Measurements from ENCODE around the gene TGFB1I1.
"Not testable (repeated sequence)": the region's sequence is repeated elsewhere in the genome, so short reads cannot be mapped to it uniquely, and the experiment has no call there.

TGFB1I1 gene

GRCh38 chr16:31435341-31436220 is 36.4 kb upstream of the TGFB1I1 start:
- Histone ChIP-seq H3K9ac (no peak overlapping the region), H3K27ac (no peak overlapping the region), H3K4me1 (peaks cover 0 to 7% (median 0%) of the 10 kb centered on the region in 10 experiments; a peak in 6 of 20 replicates), H3K4me3 (no peak overlapping the region), H3K27me3 (no peaks in the 10 kb centered on the region), H4K20me1 (no peaks in the 10 kb centered on the region), H3K36me3 (no peaks in the 10 kb centered on the region), H3K9me3 (replicated peaks in 1 of 11) (no peaks in the 10 kb centered on the region), H3K4me2 (no peak overlapping the region)
- no peak for TF ChIP-seq Cebpa-rat (IDR thresholded peaks at IDR 0.05)

GRCh38 chr16:31436221-31437045 is 35.5 kb upstream of the TGFB1I1 start:
- H3K27ac ChIP-seq = no peak overlapping the region
- H3K9ac ChIP-seq = no peak overlapping the region
- H3K27me3 ChIP-seq = no peaks in the 10 kb centered on the region
- H4K20me1 ChIP-seq = no peaks in the 10 kb centered on the region
- H3K4me3 ChIP-seq = no peak overlapping the region
- H3K36me3 ChIP-seq = no peaks in the 10 kb centered on the region
- no peaks in the 10 kb centered on the region for H3K9me3 ChIP-seq (replicated peaks in 1 of 11)
- H3K4me1 ChIP-seq = peaks cover 0 to 7% (median 0%) of the 10 kb centered on the region in 10 experiments; a peak in 6 of 20 replicates
- H3K4me2 ChIP-seq = no peak overlapping the region
- no peak for TF ChIP-seq Cebpa-rat (IDR thresholded peaks at IDR 0.05)

- Histone ChIP-seq H3K4me2 (no peak overlapping the region), H3K4me1 (peaks cover 6 to 17% (median 10%) of the 10 kb centered on the region in 10 experiments; a peak in 16 of 20 replicates), H3K9ac (no peak overlapping the region), H4K20me1 (no peaks in the 10 kb centered on the region), H3K36me3 (no peaks in the 10 kb centered on the region), H3K27ac (no peak overlapping the region), H3K9me3 (replicated peaks in 1 of 11) (no peaks in the 10 kb centered on the region), H3K4me3 (no peak overlapping the region), H3K27me3 (no peaks in the 10 kb centered on the region)
- no peak for TF ChIP-seq Cebpa-rat (IDR thresholded peaks at IDR 0.05)
Observed at GRCh38 chr16:31438414-31438813, 33.5 kb upstream of the TGFB1I1 start.

GRCh38 chr16:31439023-31439422 is 32.9 kb upstream of the TGFB1I1 start:
- not testable (repeated sequence) for H3K4me3 ChIP-seq; H3K9me3 ChIP-seq (replicated peaks in 1 of 11); H3K27me3 ChIP-seq; H3K9ac ChIP-seq; H3K36me3 ChIP-seq; H4K20me1 ChIP-seq; H3K27ac ChIP-seq
- Histone ChIP-seq H3K4me1 (peaks cover 6 to 17% (median 10%) of the 10 kb centered on the region in 10 experiments; a peak in 16 of 20 replicates), H3K4me2 (peak overlapping the region in 3 of 11 experiments; percentile 16 to 36 (median 31); a peak in 5 of 22 replicates)

- no peak overlapping the region for H3K9ac ChIP-seq
- H4K20me1 ChIP-seq = no peaks in the 10 kb centered on the region
- H3K27ac ChIP-seq = no peak overlapping the region
- no peak overlapping the region for H3K4me3 ChIP-seq
- no peak for TF ChIP-seq Cebpa-rat (IDR thresholded peaks at IDR 0.05)
- peak overlapping the region in 3 of 11 experiments; percentile 16 to 36 (median 31); a peak in 5 of 22 replicates for H3K4me2 ChIP-seq
- no peaks in the 10 kb centered on the region for H3K36me3 ChIP-seq
- no peaks in the 10 kb centered on the region for H3K9me3 ChIP-seq (replicated peaks in 1 of 11)
- H3K27me3 ChIP-seq = no peaks in the 10 kb centered on the region
- peaks cover 6 to 17% (median 10%) of the 10 kb centered on the region in 10 experiments; a peak in 16 of 20 replicates for H3K4me1 ChIP-seq
Observed at GRCh38 chr16:31439519-31439918, 32.4 kb upstream of the TGFB1I1 start.

GRCh38 chr16:31440516-31441184 is 31.3 kb upstream of the TGFB1I1 start:
- Histone ChIP-seq H3K9me3 (replicated peaks in 1 of 11) (peaks cover 2 to 7% (median 3%) of the 10 kb centered on the region in 11 experiments), H3K9ac (no peak overlapping the region), H3K4me2 (no peak overlapping the region), H3K36me3 (peaks cover 0 to 3% (median 0%) of the 10 kb centered on the region in 11 experiments; a peak in 1 of 22 replicates), H3K27me3 (no peaks in the 10 kb centered on the region), H3K4me1 (peaks cover 6 to 17% (median 10%) of the 10 kb centered on the region in 10 experiments; a peak in 16 of 20 replicates), H3K27ac (no peak overlapping the region), H3K4me3 (no peak overlapping the region), H4K20me1 (no peaks in the 10 kb centered on the region)
- no peak for TF ChIP-seq Cebpa-rat (IDR thresholded peaks at IDR 0.05)

GRCh38 chr16:31441956-31442355 is 30.0 kb upstream of the TGFB1I1 start:
- H3K4me2 ChIP-seq = peak overlapping the region; percentile 83 to 98 (median 88); a peak in 21 of 22 replicates
- H3K9me3 ChIP-seq (replicated peaks in 1 of 11) = peaks cover 11 to 16% (median 12%) of the 10 kb centered on the region in 11 experiments
- no peaks in the 10 kb centered on the region for H4K20me1 ChIP-seq
- TF ChIP-seq Cebpa-rat (IDR thresholded peaks at IDR 0.05) = no peak
- H3K4me3 ChIP-seq = peak overlapping the region in 9 of 10 experiments; percentile 71 to 87 (median 75); a peak in 18 of 20 replicates
- H3K4me1 ChIP-seq = peaks cover 6 to 17% (median 10%) of the 10 kb centered on the region in 10 experiments; a peak in 16 of 20 replicates
- H3K27me3 ChIP-seq = no peaks in the 10 kb centered on the region
- H3K27ac ChIP-seq = peak overlapping the region in 7 of 11 experiments; percentile 74 to 86 (median 83); a peak in 10 of 22 replicates
- peak overlapping the region in 9 of 11 experiments; percentile 80 to 88 (median 84); a peak in 17 of 22 replicates for H3K9ac ChIP-seq
- H3K36me3 ChIP-seq = peaks cover 0 to 8% (median 0%) of the 10 kb centered on the region in 11 experiments; a peak in 3 of 22 replicates

GRCh38 chr16:31445931-31446330 is 26.0 kb upstream of the TGFB1I1 start:
- not testable (repeated sequence) for H3K27ac ChIP-seq, H3K4me2 ChIP-seq, H4K20me1 ChIP-seq, H3K27me3 ChIP-seq, H3K36me3 ChIP-seq, H3K9ac ChIP-seq
- H3K9me3 ChIP-seq (replicated peaks in 1 of 11) = peaks cover 11 to 16% (median 12%) of the 10 kb centered on the region in 11 experiments
- 0 out of 20 replicates have a peak overlapping the region, but pooled peaks of 1 of the 10 experiments have one; percentile 4 for H3K4me3 ChIP-seq
- peaks cover 0 to 12% (median 9%) of the 10 kb centered on the region in 10 experiments; a peak in 15 of 20 replicates for H3K4me1 ChIP-seq

Data from BLaER1 treated with 17β-estradiol and CSF1 and Interleukin-3, amounts not matched to agents 10 nM and 100 nM (cell line).